HFFc6 (cell line): ENCODE data around the gene DHX38. TPM values are rescaled to one million over a fixed set of nuclear protein-coding genes. Genes with fewer than 3 reads are reported as not detected.

Experiments
- DNase-seq: peaks from one replicate; pipeline ENCODE4 v3.0.0-alpha.2; 2018
- H3K27ac Mint-ChIP-seq: 2 replicates; pipeline ENCODE4 v1.8.0; 2020; ENCODE audit warnings: mild to moderate bottlenecking, mixed read lengths
- H3K27me3 Mint-ChIP-seq: 2 replicates; pipeline ENCODE4 v1.8.0; 2021; ENCODE audit warnings: mild to moderate bottlenecking, moderate library complexity, mixed read lengths; ENCODE audit not compliant: insufficient read depth
- H3K36me3 Mint-ChIP-seq: 2 replicates; pipeline ENCODE4 v1.8.0; 2021; ENCODE audit warnings: low read depth, mixed read lengths
- H3K4me1 Mint-ChIP-seq: 2 replicates; pipeline ENCODE4 v1.8.0; 2020; ENCODE audit warnings: low read depth, mixed read lengths
- H3K4me3 Mint-ChIP-seq: 2 replicates; pipeline ENCODE4 v1.8.0; 2020; ENCODE audit warnings: mild to moderate bottlenecking, moderate library complexity, mixed read lengths
- H3K9me3 Mint-ChIP-seq: 2 replicates; pipeline ENCODE4 v1.8.0; 2020; ENCODE audit warnings: mild to moderate bottlenecking, mixed read lengths
- total RNA-seq, 6 experiments: library from RNA; stranded (reverse); fragmentation: NEBNext Ultra II Directional; extraction: Animal tissue kit (Norgen Biotek cat#: 25700); gene quantifications; 2 replicates in 1 of 6; 3 replicates in 5 of 6; pipeline ENCODE4 v1.2.3, GENCODE V29; 2021
- TF ChIP-seq, protein P1 (sequence below): fragments of 200-600 bp; sonication (generic); IDR thresholded peaks from 2 replicates; pipeline ENCODE4 v1.5.0; 2021; ENCODE audit warnings: antibody characterized with exemption, mild to moderate bottlenecking

DHX38 gene
- total RNA-seq, 6 experiments from 2014 or later = 51.1 to 58.2 (median 55.6) TPM

DNA sequence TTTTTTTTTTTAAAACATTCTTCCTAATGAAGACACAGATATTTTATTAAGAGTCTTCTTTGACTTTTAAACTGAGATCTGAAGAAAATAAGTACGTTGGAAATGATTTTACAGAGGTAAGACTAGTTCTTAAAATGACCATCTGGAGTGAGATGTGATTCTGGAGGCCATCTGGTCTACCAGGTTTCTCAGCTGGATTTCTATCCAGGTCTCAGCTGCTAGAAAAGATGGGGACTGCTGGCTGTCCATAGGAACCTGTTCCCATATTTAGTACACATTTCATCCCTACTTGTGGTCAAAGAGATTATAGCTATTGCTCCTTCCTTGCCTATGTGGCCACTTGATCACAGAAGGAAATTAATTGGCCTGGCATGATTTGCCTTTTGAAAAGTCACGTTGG, 66.2 kb downstream of the DHX38 start:
- DNase-seq = no peak
- Mint-ChIP-seq H3K4me3 (no peak overlapping the region), H3K27me3 (peaks cover 12% of the 10 kb centered on the region), H3K4me1 (no peaks in the 10 kb centered on the region), H3K27ac (no peak overlapping the region), H3K36me3 (no peaks in the 10 kb centered on the region), H3K9me3 (no peaks in the 10 kb centered on the region; the same call in 1 of the 2 replicates)
- TF ChIP-seq, protein P1, sequence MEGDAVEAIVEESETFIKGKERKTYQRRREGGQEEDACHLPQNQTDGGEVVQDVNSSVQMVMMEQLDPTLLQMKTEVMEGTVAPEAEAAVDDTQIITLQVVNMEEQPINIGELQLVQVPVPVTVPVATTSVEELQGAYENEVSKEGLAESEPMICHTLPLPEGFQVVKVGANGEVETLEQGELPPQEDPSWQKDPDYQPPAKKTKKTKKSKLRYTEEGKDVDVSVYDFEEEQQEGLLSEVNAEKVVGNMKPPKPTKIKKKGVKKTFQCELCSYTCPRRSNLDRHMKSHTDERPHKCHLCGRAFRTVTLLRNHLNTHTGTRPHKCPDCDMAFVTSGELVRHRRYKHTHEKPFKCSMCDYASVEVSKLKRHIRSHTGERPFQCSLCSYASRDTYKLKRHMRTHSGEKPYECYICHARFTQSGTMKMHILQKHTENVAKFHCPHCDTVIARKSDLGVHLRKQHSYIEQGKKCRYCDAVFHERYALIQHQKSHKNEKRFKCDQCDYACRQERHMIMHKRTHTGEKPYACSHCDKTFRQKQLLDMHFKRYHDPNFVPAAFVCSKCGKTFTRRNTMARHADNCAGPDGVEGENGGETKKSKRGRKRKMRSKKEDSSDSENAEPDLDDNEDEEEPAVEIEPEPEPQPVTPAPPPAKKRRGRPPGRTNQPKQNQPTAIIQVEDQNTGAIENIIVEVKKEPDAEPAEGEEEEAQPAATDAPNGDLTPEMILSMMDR = no peak

GRCh38 chr16:72162105-72162692, 68.6 kb downstream of the DHX38 start:
- Mint-ChIP-seq H3K27me3 (peaks cover 12% of the 10 kb centered on the region), H3K4me1 (no peaks in the 10 kb centered on the region), H3K36me3 (no peaks in the 10 kb centered on the region), H3K4me3 (no peak overlapping the region), H3K27ac (no peak overlapping the region), H3K9me3 (no peaks in the 10 kb centered on the region; the same call in 1 of the 2 replicates)
- TF ChIP-seq, protein P1 = no peak
- DNase-seq = no peak

Other genes starting within 250 kb of the DHX38 start
- 10 to 100 TPM; 14.9 to 19.0 (median 17.2) TPM for gene ATXN1L, start 247.9 kb upstream of the DHX38 start, total RNA-seq
- gene ZNF821, start 209.7 kb upstream of the DHX38 start, total RNA-seq = 1 to 10 TPM; 4.1 to 6.2 (median 4.7) TPM
- 100 to 1,000 TPM; 113 to 136 (median 125) TPM for gene IST1, start 198.3 kb upstream of the DHX38 start, total RNA-seq
- not detected for gene PKD1L3, start 93.4 kb upstream of the DHX38 start, total RNA-seq
- gene DHODH, start 85.1 kb upstream of the DHX38 start, total RNA-seq = 10 to 100 TPM in 1 of 6 experiments, 1 to 10 TPM in 5; 6.8 to 10.0 (median 8.8) TPM
- gene HP, start 39.3 kb upstream of the DHX38 start, total RNA-seq = not detected
- not detected for gene HPR, start 30.6 kb upstream of the DHX38 start, total RNA-seq
- 10 to 100 TPM in 3 of 6 experiments, 1 to 10 TPM in 3; 5.9 to 10.4 (median 9.9) TPM for gene TXNL4B, start 227 bp upstream of the DHX38 start, total RNA-seq
- under 1 TPM in 2 of 6 experiments, not detected in 4; 0.07 to 0.31 TPM for gene PMFBP1, start 78.3 kb downstream of the DHX38 start, total RNA-seq